Measurements from ENCODE around the gene HSD3B1.
"Not testable (repeated sequence)": the region's sequence is repeated elsewhere in the genome, so short reads cannot be mapped to it uniquely, and the experiment has no call there.

Gene HSD3B1

GRCh38 chr1:119556423-119556822 is 49.4 kb downstream of the HSD3B1 start:
- DNase-seq = no peak

GRCh38 chr1:119560402-119560801 is 53.4 kb downstream of the HSD3B1 start:
- not testable (repeated sequence) for DNase-seq

- no peak for DNase-seq
These were observed 57.5 kb downstream of the HSD3B1 start for GRCh38 chr1:119564548-119564947.

Measured in stimulated activated CD4-positive, alpha-beta T cell treated with anti-CD3 and anti-CD28 coated beads, Interleukin-4, amount 100 ng/mL, for 24 hours (primary cell).